ENCODE results near the gene DIPK1C. TPM values are rescaled to one million over a fixed set of nuclear protein-coding genes. Genes with fewer than 3 reads are reported as not detected.

Gene DIPK1C
- total and polyA plus RNA-seq, 10 of the 15 experiments (the other 5 are each of a cell fraction or from before 2014, with no cell fraction given), result not detected

DNA sequence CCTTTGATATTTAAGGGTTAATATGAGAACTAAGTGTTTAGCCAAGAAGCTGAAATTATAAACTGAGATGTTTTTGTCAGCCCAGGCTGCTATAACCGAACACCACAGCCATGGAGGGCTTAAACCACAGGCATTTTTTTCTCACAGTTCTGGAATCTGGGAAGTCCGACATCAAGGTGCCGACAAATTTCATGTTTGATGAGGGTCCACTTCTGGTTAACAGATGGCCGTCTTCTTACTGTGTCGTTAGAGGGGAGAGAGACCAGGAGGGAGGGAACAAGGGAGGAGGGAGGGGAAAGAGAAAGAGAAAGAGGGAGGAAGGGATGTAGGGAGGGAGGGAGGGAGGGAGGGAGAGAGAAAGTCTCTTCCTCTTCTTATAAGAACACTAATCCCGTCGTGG is 32.6 kb upstream of the DIPK1C start (continued):
- TF ChIP-seq, protein P1, sequence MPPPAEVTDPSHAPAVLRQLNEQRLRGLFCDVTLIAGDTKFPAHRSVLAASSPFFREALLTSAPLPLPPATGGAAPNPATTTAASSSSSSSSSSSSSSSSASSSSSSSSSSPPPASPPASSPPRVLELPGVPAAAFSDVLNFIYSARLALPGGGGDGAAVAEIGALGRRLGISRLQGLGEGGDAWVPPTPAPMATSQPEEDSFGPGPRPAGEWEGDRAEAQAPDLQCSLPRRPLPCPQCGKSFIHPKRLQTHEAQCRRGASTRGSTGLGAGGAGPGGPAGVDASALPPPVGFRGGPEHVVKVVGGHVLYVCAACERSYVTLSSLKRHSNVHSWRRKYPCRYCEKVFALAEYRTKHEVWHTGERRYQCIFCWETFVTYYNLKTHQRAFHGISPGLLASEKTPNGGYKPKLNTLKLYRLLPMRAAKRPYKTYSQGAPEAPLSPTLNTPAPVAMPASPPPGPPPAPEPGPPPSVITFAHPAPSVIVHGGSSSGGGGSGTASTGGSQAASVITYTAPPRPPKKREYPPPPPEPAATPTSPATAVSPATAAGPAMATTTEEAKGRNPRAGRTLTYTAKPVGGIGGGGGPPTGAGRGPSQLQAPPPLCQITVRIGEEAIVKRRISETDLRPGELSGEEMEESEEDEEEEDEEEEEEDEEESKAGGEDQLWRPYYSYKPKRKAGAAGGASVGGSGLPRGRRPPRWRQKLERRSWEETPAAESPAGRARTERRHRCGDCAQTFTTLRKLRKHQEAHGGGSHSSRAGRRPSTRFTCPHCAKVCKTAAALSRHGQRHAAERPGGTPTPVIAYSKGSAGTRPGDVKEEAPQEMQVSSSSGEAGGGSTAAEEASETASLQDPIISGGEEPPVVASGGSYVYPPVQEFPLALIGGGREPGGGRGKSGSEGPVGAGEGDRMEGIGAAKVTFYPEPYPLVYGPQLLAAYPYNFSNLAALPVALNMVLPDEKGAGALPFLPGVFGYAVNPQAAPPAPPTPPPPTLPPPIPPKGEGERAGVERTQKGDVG (CRISPR knock-in tag; IDR thresholded peaks at IDR 0.05), result no peak
- TF ChIP-seq SMAD5 (IDR thresholded peaks at IDR 0.05; ENCODE audit: low read depth) (no peak), MXI1 (IDR thresholded peaks at IDR 0.05; ENCODE audit: low read depth, low read length) (no peak), TARDBP (IDR thresholded peaks at IDR 0.05; ENCODE audit: borderline replicate concordance) (no peak), ZNF274 (IDR thresholded peaks at IDR 0.05; ENCODE audit: insufficient read depth, insufficient read length) (no peak), SMAD1 (IDR thresholded peaks at IDR 0.05; ENCODE audit: low read depth, partially characterized antibody) (no peak), BMI1 (IDR thresholded peaks at IDR 0.05; ENCODE audit: borderline replicate concordance) (no peak)
- TF ChIP-seq, protein P2, sequence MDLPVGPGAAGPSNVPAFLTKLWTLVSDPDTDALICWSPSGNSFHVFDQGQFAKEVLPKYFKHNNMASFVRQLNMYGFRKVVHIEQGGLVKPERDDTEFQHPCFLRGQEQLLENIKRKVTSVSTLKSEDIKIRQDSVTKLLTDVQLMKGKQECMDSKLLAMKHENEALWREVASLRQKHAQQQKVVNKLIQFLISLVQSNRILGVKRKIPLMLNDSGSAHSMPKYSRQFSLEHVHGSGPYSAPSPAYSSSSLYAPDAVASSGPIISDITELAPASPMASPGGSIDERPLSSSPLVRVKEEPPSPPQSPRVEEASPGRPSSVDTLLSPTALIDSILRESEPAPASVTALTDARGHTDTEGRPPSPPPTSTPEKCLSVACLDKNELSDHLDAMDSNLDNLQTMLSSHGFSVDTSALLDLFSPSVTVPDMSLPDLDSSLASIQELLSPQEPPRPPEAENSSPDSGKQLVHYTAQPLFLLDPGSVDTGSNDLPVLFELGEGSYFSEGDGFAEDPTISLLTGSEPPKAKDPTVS (IDR thresholded peaks at IDR 0.05; ENCODE audit: low read depth, low read length), result no peak
- TF ChIP-seq, protein P3, sequence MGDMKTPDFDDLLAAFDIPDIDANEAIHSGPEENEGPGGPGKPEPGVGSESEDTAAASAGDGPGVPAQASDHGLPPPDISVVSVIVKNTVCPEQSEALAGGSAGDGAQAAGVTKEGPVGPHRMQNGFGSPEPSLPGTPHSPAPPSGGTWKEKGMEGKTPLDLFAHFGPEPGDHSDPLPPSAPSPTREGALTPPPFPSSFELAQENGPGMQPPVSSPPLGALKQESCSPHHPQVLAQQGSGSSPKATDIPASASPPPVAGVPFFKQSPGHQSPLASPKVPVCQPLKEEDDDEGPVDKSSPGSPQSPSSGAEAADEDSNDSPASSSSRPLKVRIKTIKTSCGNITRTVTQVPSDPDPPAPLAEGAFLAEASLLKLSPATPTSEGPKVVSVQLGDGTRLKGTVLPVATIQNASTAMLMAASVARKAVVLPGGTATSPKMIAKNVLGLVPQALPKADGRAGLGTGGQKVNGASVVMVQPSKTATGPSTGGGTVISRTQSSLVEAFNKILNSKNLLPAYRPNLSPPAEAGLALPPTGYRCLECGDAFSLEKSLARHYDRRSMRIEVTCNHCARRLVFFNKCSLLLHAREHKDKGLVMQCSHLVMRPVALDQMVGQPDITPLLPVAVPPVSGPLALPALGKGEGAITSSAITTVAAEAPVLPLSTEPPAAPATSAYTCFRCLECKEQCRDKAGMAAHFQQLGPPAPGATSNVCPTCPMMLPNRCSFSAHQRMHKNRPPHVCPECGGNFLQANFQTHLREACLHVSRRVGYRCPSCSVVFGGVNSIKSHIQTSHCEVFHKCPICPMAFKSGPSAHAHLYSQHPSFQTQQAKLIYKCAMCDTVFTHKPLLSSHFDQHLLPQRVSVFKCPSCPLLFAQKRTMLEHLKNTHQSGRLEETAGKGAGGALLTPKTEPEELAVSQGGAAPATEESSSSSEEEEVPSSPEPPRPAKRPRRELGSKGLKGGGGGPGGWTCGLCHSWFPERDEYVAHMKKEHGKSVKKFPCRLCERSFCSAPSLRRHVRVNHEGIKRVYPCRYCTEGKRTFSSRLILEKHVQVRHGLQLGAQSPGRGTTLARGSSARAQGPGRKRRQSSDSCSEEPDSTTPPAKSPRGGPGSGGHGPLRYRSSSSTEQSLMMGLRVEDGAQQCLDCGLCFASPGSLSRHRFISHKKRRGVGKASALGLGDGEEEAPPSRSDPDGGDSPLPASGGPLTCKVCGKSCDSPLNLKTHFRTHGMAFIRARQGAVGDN (IDR thresholded peaks at IDR 0.05), result no peak
